ENCODE results near the gene HIPK4. TPM values are rescaled to one million over a fixed set of nuclear protein-coding genes. Genes with fewer than 3 reads are reported as not detected.
A peak's percentile ranks its signal among the peaks of the same experiment; 100 is the strongest.
"Not testable (repeated sequence)": the region's sequence is repeated elsewhere in the genome, so short reads cannot be mapped to it uniquely, and the experiment has no call there.

HIPK4 gene
- total RNA-seq, 2 experiments from 2014 or later, result not detected

- Histone ChIP-seq H3K9me3 (ENCODE audit: low read length) (no peaks in the 10 kb centered on the region), H3K9me2 (ENCODE audit: insufficient read depth, low read length) (no peaks in the 10 kb centered on the region), H3K4me2 (ENCODE audit: low read length) (peak overlapping the region; percentile 55), H3K36me3 (ENCODE audit: insufficient read depth, low read length) (no peaks in the 10 kb centered on the region), H4K20me1 (ENCODE audit: insufficient read depth, low read length) (no peaks in the 10 kb centered on the region), H3K4me1 (ENCODE audit: insufficient read depth, low read length, poor library complexity, severe bottlenecking) (peaks cover 53% of the 10 kb centered on the region), H3K4me3 (ENCODE audit: low read depth, low read length, poor library complexity, severe bottlenecking) (no peak overlapping the region), H3K79me2 (ENCODE audit: insufficient read depth, low read depth, low read length) (no peaks in the 10 kb centered on the region), H2AFZ (ENCODE audit: low read length) (peak overlapping the region; percentile 76), H3K27ac (ENCODE audit: low read depth, low read length, poor library complexity, severe bottlenecking) (peak overlapping the region; percentile 82)
- CTCF ChIA-PET (ENCODE audit: unreplicated experiment), result interaction anchor here (0.6 to 3.3 kb wide), 3 partner anchors 9 to 189 kb away, joined by 4 to 10 read pairs (median 5); no protein-coding TSS in a partner anchor
- intact Hi-C loops (cut with micrococcal nuclease; ENCODE audit: unreplicated experiment), result no loop called here
- POLR2A ChIA-PET, result interaction anchor here (0.6 to 1.7 kb wide), 9 partner anchors 8 to 64 kb away, joined by 3 to 7 read pairs (median 4); partner anchors contain the start of gene SERTAD1
- no TSS peak for BruUV-seq (replicated peaks)
- no peak for TF ChIP-seq EZH2phosphoT487 (IDR thresholded peaks at IDR 0.05; ENCODE audit: borderline replicate concordance, low read depth, low read length)
- TF ChIP-seq CTCF (conservative IDR thresholded peaks at IDR 0.05; ENCODE audit: low read length), result no peak
- DNase-seq (ENCODE audit: low spot score), result peak; percentile 65
These were observed 21.3 kb upstream of the HIPK4 start for GRCh38 chr19:40411125-40411842.

GRCh38 chr19:40410030-40410389 is 20.0 kb upstream of the HIPK4 start:
- no TSS peak for BruUV-seq (replicated peaks)
- H3K9me3 ChIP-seq (ENCODE audit: low read length), result no peaks in the 10 kb centered on the region
- H3K27ac ChIP-seq (ENCODE audit: low read depth, low read length, poor library complexity, severe bottlenecking), result peak overlapping the region; percentile 82
- POLR2A ChIA-PET, result interaction anchor here (0.6 to 1.6 kb wide), 4 partner anchors 11 to 63 kb away, joined by 3 to 5 read pairs (median 3); partner anchors contain the start of gene SERTAD1
- TF ChIP-seq EZH2phosphoT487 (IDR thresholded peaks at IDR 0.05; ENCODE audit: borderline replicate concordance, low read depth, low read length) (no peak), CTCF (conservative IDR thresholded peaks at IDR 0.05; ENCODE audit: low read length) (no peak)
- peak overlapping the region; percentile 76; the same call in 1 of the 2 replicates for H2AFZ ChIP-seq (ENCODE audit: low read length)
- no peaks in the 10 kb centered on the region for H3K9me2 ChIP-seq (ENCODE audit: insufficient read depth, low read length)
- no peaks in the 10 kb centered on the region for H3K36me3 ChIP-seq (ENCODE audit: insufficient read depth, low read length)
- no peak for DNase-seq (ENCODE audit: low spot score)
- H3K4me3 ChIP-seq (ENCODE audit: low read depth, low read length, poor library complexity, severe bottlenecking), result peak overlapping the region; percentile 13
- intact Hi-C loops (cut with micrococcal nuclease; ENCODE audit: unreplicated experiment), result no loop called here
- H3K4me2 ChIP-seq (ENCODE audit: low read length), result peak overlapping the region; percentile 55
- no peaks in the 10 kb centered on the region for H4K20me1 ChIP-seq (ENCODE audit: insufficient read depth, low read length)
- H3K79me2 ChIP-seq (ENCODE audit: insufficient read depth, low read depth, low read length), result no peaks in the 10 kb centered on the region
- CTCF ChIA-PET (ENCODE audit: unreplicated experiment), result interaction anchor here (3.3 kb wide), 1 partner anchor 11 kb away, joined by 10 read pairs; no protein-coding TSS in a partner anchor
- peaks cover 49% of the 10 kb centered on the region for H3K4me1 ChIP-seq (ENCODE audit: insufficient read depth, low read length, poor library complexity, severe bottlenecking)

- CTCF ChIA-PET (ENCODE audit: unreplicated experiment); H3K79me2 ChIP-seq (ENCODE audit: insufficient read depth, low read depth, low read length); H4K20me1 ChIP-seq (ENCODE audit: insufficient read depth, low read length); BruUV-seq (replicated peaks); H3K9me2 ChIP-seq (ENCODE audit: insufficient read depth, low read length); H3K36me3 ChIP-seq (ENCODE audit: insufficient read depth, low read length); H3K4me3 ChIP-seq (ENCODE audit: low read depth, low read length, poor library complexity, severe bottlenecking); DNase-seq (ENCODE audit: low spot score); H3K9me3 ChIP-seq (ENCODE audit: low read length): not testable (repeated sequence)
- Histone ChIP-seq H3K4me2 (ENCODE audit: low read length) (peak overlapping the region; percentile 39), H3K27ac (ENCODE audit: low read depth, low read length, poor library complexity, severe bottlenecking) (peak overlapping the region; percentile 26), H3K4me1 (ENCODE audit: insufficient read depth, low read length, poor library complexity, severe bottlenecking) (peaks cover 56% of the 10 kb centered on the region), H2AFZ (ENCODE audit: low read length) (peak overlapping the region; percentile 43; the same call in 1 of the 2 replicates)
- POLR2A ChIA-PET, result interaction anchor here (0.9 to 1.4 kb wide), 2 partner anchors 12 to 35 kb away, joined by 6 to 7 read pairs; partner anchors contain the start of gene SERTAD3
- intact Hi-C loops (cut with micrococcal nuclease; ENCODE audit: unreplicated experiment), result loop anchor here (5.0 to 10.0 kb wide), 2 partner anchors 54 to 104 kb away; no protein-coding TSS in a partner anchor
These were observed 18.6 kb upstream of the HIPK4 start for GRCh38 chr19:40408598-40408925.
